Adrenal gland (tissue), 12 donors: ENCODE measurements around the gene ECM1. TPM values are rescaled to one million over a fixed set of nuclear protein-coding genes. Genes with fewer than 3 reads are reported as not detected.

Source experiments
- DNase-seq, 7 donors: peaks; one replicate each; pipeline ENCODE4 v3.0.0-alpha.2; 2019 to 2020
- H3K27ac ChIP-seq, 5 donors: fragments of 200-600 bp; sonication (generic) in 4 of 5; 1 replicate in 3 of 5; 2 replicates in 2 of 5; pipeline versions ENCODE4 v1.5.1 to v1.8.0; 2016 to 2020; ENCODE audit warnings: mild to moderate bottlenecking in 1 of 5
- H3K27me3 ChIP-seq: fragments of 200-600 bp; 2 replicates; pipeline ENCODE4 v1.8.0; 2021
- H3K36me3 ChIP-seq, 2 donors: fragments of 200-600 bp; replicated peaks in 1 of 2; 1 replicate in 1 of 2; 2 replicates in 1 of 2; pipeline versions ENCODE4 v1.5.1 to v1.8.0; 2018 to 2022
- H3K4me1 ChIP-seq, 2 donors: fragments of 200-600 bp; replicated peaks in 1 of 2; 1 replicate in 1 of 2; 2 replicates in 1 of 2; pipeline versions ENCODE4 v1.5.1 to v1.8.0; 2018 to 2021
- H3K4me3 ChIP-seq, 4 donors: fragments of 200-600 bp; sonication (generic) in 3 of 4; one replicate each; pipeline ENCODE4 v1.5.1; 2016 to 2018
- H3K9me3 ChIP-seq, 3 donors: fragments of 200-600 bp; sonication (generic) in 1 of 3; replicated peaks in 1 of 3; 1 replicate in 2 of 3; 2 replicates in 1 of 3; pipeline versions ENCODE4 v1.5.1 to v1.8.0; 2016 to 2021
- CTCF ChIP-seq, 6 experiments: fragments of 450-650 bp in 4 of 6; fragments of 200-600 bp in 2 of 6; sonication (generic) in 1 of 6; IDR thresholded peaks; 1 replicate in 5 of 6; 2 replicates in 1 of 6; pipeline versions ENCODE4 v1.5.1 to v1.8.0; 2016 to 2021; ENCODE audit warnings: antibody characterized with exemption in 6 of 6, mild to moderate bottlenecking in 2 of 6, moderate library complexity in 1 of 6
- POLR2A ChIP-seq, 2 donors: fragments of 450-650 bp; IDR thresholded peaks; one replicate each; pipeline ENCODE4 v1.6.1; 2017; ENCODE audit warnings: antibody characterized with exemption in 2 of 2, mild to moderate bottlenecking in 2 of 2, moderate library complexity in 1 of 2
- WGBS, 4 donors: extraction: QIAGEN DNeasy Blood & Tissue Kit in 2 of 4; methylation state at CpG; one replicate each; pipeline versions ENCODE4 v1.1.5 to v1.1.7; 2013 to 2017; 5-methylcytosine and 5-hydroxymethylcytosine counted together
- intact Hi-C, 2 donors: fragments of 100-400 bp; cut with DNase I; formaldehyde crosslinking; loops; one replicate each; pipeline versions ENCODE4 v1.14.1 to v1.15.0; 2022 to 2023
- polyA plus RNA-seq, 3 donors: library from polyadenylated mRNA; stranded (reverse); fragments of 200-250 nt in 2 of 3; fragments of 350-450 nt in 1 of 3; fragmentation: Illumina TruSeq in 1 of 3; extraction: RNeasy Lipid Tissue Mini Kit (QIAGEN cat#74804) in 1 of 3; gene quantifications; one replicate each; pipeline ENCODE4 v1.2.3, GENCODE V29; 2013 to 2014
- total RNA-seq, 9 donors: library from RNA; depleted of rRNA in 4 of 9; stranded (reverse); fragments of >200 nt in 4 of 9; fragments of 120-200 nt in 1 of 9; fragmentation: NEBNext Ultra II Directional in 1 of 9; extraction: Animal tissue kit (Norgen Biotek cat#: 25700) in 1 of 9; gene quantifications; one replicate each; pipeline versions ENCODE4 v1.1.0 to v1.2.4, GENCODE V29; 2013 to 2023
- donor health status: healthy with polysubstance abuse.
- donor health status: Bipolar disorder and iron deficiency.
- donor health status: DM: yes; HTN: yes; CAD: no.
- donor health status: DM: no; HTN: no; CAD: no.
- donor health status: DM: no; HTN: no; CAD: no.
- donor health status: DM: yes; HTN: yes; CAD: no.

The ECM1 gene
- total and polyA plus RNA-seq, 12 donors: 5.4 to 63.0 (median 26.2) TPM

- H3K36me3 ChIP-seq: peaks cover 0 to 6% of the 10 kb centered on the region in 2 donors
- TF ChIP-seq POLR2A (IDR thresholded peaks at IDR 0.05) (no peak), CTCF (IDR thresholded peaks at IDR 0.05) (no peak)
- no peak for DNase-seq
- no peak overlapping the region for H3K27ac ChIP-seq
- no peaks in the 10 kb centered on the region for H3K27me3 ChIP-seq
- no peak overlapping the region for H3K4me3 ChIP-seq
- H3K9me3 ChIP-seq: no peaks in the 10 kb centered on the region
- H3K4me1 ChIP-seq: peaks cover 13 to 23% of the 10 kb centered on the region in 2 donors
- 90 to 96% (median 94%) methylated on average over 7 of the region's 7 CpGs for WGBS, 4 donors
- intact Hi-C loops: no loop called here
These were observed 5.5 kb downstream of the ECM1 start for GRCh38 chr1:150513351-150513791.

GRCh38 chr1:150514260-150514659 is 6.4 kb downstream of the ECM1 start:
- intact Hi-C loops: no loop called here
- Histone ChIP-seq H3K27me3 (no peaks in the 10 kb centered on the region), H3K27ac (no peak overlapping the region), H3K36me3 (peaks cover 0 to 6% of the 10 kb centered on the region in 2 donors), H3K9me3 (no peaks in the 10 kb centered on the region), H3K4me3 (no peak overlapping the region), H3K4me1 (peaks cover 13 to 16% of the 10 kb centered on the region in 2 donors)
- DNase-seq: no peak
- no peak for TF ChIP-seq POLR2A (IDR thresholded peaks at IDR 0.05)
- TF ChIP-seq CTCF (IDR thresholded peaks at IDR 0.05): no peak
- 76 to 83% (median 80%) methylated on average over 9 of the region's 9 CpGs for WGBS, 4 donors

- no peaks in the 10 kb centered on the region for H3K9me3 ChIP-seq
- H3K27me3 ChIP-seq: no peaks in the 10 kb centered on the region
- H3K36me3 ChIP-seq: peaks cover 0 to 6% of the 10 kb centered on the region in 2 donors
- intact Hi-C loops: no loop called here
- no peak for DNase-seq
- no peak for TF ChIP-seq CTCF (IDR thresholded peaks at IDR 0.05)
- no peak for TF ChIP-seq POLR2A (IDR thresholded peaks at IDR 0.05)
- WGBS, 4 donors: 18 to 24% (median 21%) methylated on average over 21 of the region's 21 CpGs
- H3K4me3 ChIP-seq: peak overlapping the region in 2 of 4 donors; percentile 45 to 69
- H3K4me1 ChIP-seq: peaks cover 13 to 16% of the 10 kb centered on the region in 2 donors
- peak overlapping the region; percentile 29 to 88 (median 80) for H3K27ac ChIP-seq
These were observed 7.0 kb downstream of the ECM1 start for GRCh38 chr1:150514913-150515327.

- H3K36me3 ChIP-seq: peaks cover 0 to 6% of the 10 kb centered on the region in 2 donors
- H3K27me3 ChIP-seq: no peaks in the 10 kb centered on the region
- H3K4me3 ChIP-seq: peak within 1 kb of the TSS in 3 of 4 donors; percentile 20 to 69 (median 45)
- H3K27ac ChIP-seq: peak within 1 kb of the TSS; percentile 29 to 88 (median 80)
- intact Hi-C loops: no loop called here
- no peaks in the 10 kb centered on the region for H3K9me3 ChIP-seq
- H3K4me1 ChIP-seq: peaks cover 13 to 16% of the 10 kb centered on the region in 2 donors
- WGBS, 4 donors: 0 to 1% (median 0%) methylated on average over 28 to 54 of the region's 54 CpGs
- TF ChIP-seq CTCF (IDR thresholded peaks at IDR 0.05) (peak in 3 of 6 experiments; percentile 10 to 35 (median 16)), POLR2A (IDR thresholded peaks at IDR 0.05) (peak; percentile 24 to 83)
- DNase-seq: peak; percentile 97 to 98 (median 98)
These were observed 7.6 kb downstream of the ECM1 start, which contains the start of gene FALEC for GRCh38 chr1:150515328-150516049. Gene FALEC (plus strand): TSS chr1:150515752.
